ENCODE results near the gene MMP17.

The MMP17 gene

GRCh38 chr12:131894981-131895639 is 66.9 kb downstream of the MMP17 start:
- TF ChIP-seq, protein P1, sequence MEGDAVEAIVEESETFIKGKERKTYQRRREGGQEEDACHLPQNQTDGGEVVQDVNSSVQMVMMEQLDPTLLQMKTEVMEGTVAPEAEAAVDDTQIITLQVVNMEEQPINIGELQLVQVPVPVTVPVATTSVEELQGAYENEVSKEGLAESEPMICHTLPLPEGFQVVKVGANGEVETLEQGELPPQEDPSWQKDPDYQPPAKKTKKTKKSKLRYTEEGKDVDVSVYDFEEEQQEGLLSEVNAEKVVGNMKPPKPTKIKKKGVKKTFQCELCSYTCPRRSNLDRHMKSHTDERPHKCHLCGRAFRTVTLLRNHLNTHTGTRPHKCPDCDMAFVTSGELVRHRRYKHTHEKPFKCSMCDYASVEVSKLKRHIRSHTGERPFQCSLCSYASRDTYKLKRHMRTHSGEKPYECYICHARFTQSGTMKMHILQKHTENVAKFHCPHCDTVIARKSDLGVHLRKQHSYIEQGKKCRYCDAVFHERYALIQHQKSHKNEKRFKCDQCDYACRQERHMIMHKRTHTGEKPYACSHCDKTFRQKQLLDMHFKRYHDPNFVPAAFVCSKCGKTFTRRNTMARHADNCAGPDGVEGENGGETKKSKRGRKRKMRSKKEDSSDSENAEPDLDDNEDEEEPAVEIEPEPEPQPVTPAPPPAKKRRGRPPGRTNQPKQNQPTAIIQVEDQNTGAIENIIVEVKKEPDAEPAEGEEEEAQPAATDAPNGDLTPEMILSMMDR (IDR thresholded peaks at IDR 0.05; ENCODE audit: extremely low read depth, insufficient read depth, missing control alignments), result no peak
- DNase-seq (ENCODE audit: low spot score), result peak; percentile 64
- in situ Hi-C loops (cut with MboI; ENCODE audit: low pct_unique_long_range_greater_than_20kb, low sequenced_read_pairs, unreplicated experiment), result no loop called here

GRCh38 chr12:131895640-131896079 is 67.5 kb downstream of the MMP17 start:
- in situ Hi-C loops (cut with MboI; ENCODE audit: low pct_unique_long_range_greater_than_20kb, low sequenced_read_pairs, unreplicated experiment), result no loop called here
- DNase-seq (ENCODE audit: low spot score), result no peak
- TF ChIP-seq, protein P1 (IDR thresholded peaks at IDR 0.05; ENCODE audit: extremely low read depth, insufficient read depth, missing control alignments), result no peak

DNA sequence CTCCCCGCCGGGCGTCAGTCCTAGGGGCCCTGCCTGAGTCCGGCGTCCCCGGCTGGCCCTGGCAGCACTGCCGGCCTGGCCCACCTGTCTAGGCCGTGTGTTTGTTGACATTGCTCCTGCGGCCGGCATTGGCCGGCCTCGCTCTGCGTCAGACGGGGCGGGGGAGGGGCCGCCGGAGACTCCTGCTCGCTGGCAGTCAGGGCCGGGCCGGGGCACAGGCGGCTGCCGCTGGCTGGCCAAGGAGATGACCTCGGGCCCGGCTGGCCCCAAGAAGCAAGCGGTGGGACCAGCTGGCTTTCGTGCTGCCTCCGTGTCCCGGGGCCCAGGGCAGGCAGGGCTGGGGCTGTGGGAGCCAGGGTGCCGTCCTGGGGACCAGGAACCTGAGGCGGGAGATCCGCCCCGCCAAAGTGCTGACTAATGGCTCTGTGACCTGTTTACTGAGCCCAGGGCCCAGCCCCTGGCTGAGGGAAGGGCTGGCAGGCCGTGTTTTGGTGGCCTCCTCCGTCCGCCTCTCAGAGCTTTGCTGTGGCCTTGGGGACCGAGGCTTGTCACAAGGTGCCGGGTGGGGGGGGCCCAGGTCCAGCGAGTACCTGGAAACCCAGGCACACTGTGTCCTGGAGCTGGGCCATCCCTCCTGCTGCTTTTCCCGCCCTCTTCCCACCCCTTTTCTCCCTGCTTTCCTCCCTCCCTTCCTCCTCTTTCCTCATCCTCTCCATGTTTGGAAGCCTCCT is 68.1 kb downstream of the MMP17 start:
- peak; percentile 94 for DNase-seq (ENCODE audit: low spot score)
- TF ChIP-seq, protein P1 (IDR thresholded peaks at IDR 0.05; ENCODE audit: extremely low read depth, insufficient read depth, missing control alignments), result no peak
- in situ Hi-C loops (cut with MboI; ENCODE audit: low pct_unique_long_range_greater_than_20kb, low sequenced_read_pairs, unreplicated experiment), result no loop called here

DNA sequence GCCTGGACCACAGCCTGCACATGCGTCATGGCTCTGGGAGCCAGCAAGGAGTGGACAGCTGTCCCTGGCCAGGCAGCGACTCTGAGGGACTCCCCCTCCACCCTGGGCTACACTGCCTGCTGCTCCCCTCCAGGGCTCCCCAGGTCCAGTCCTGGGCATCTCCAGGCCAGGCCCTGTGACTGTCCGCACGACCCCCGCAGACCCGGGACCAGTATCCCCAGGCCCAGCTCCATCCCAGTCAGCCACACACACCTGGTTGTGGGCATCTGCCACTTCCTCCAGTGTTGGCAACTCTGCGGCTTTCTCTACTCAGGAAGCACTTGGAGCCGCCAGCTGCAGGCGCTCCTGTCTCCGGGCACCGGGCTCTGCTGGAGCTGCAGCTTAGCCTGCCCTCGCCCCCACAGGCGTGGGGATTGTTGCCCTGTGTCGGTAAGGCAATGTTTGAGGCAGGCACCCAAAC is 68.6 kb downstream of the MMP17 start:
- TF ChIP-seq, protein P1 (IDR thresholded peaks at IDR 0.05; ENCODE audit: extremely low read depth, insufficient read depth, missing control alignments), result no peak
- peak; percentile 19 for DNase-seq (ENCODE audit: low spot score)
- in situ Hi-C loops (cut with MboI; ENCODE audit: low pct_unique_long_range_greater_than_20kb, low sequenced_read_pairs, unreplicated experiment), result no loop called here

DNA sequence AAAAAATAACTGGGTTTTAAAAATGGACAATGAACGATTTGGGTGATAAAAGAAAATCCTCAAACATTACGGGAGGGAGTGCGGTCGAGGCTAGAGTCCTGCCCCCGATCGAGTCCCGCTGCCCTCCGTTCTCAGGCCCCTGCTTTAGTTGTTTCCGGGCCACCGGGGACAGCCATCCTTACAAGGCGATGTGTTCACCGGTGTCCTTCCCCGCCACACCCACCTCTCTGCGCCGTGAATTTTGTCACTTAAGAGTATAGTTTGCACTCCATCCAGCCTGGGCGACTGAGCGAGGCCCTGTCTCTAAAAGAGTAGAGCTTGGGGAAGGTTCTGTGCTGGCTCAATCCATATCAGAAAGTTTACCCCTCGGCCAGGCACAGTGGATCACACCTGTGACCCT is 69.1 kb downstream of the MMP17 start:
- TF ChIP-seq, protein P1 (IDR thresholded peaks at IDR 0.05; ENCODE audit: extremely low read depth, insufficient read depth, missing control alignments), result no peak
- in situ Hi-C loops (cut with MboI; ENCODE audit: low pct_unique_long_range_greater_than_20kb, low sequenced_read_pairs, unreplicated experiment), result no loop called here
- DNase-seq (ENCODE audit: low spot score), result no peak

GRCh38 chr12:131897875-131898274 is 69.7 kb downstream of the MMP17 start:
- in situ Hi-C loops (cut with MboI; ENCODE audit: low pct_unique_long_range_greater_than_20kb, low sequenced_read_pairs, unreplicated experiment), result no loop called here
- no peak for DNase-seq (ENCODE audit: low spot score)
- TF ChIP-seq, protein P1 (IDR thresholded peaks at IDR 0.05; ENCODE audit: extremely low read depth, insufficient read depth, missing control alignments), result no peak
